HAP-1 (cell line): ENCODE data around the gene PTPN18.
A peak's percentile ranks its signal among the peaks of the same experiment; 100 is the strongest.
"Not testable (repeated sequence)": the region's sequence is repeated elsewhere in the genome, so short reads cannot be mapped to it uniquely, and the experiment has no call there.

ENCODE experiments used
- DNase-seq, 2 experiments: peaks; one replicate each; pipeline ENCODE4 v3.0.0-alpha.2; 2016 to 2020; ENCODE audit warnings: low spot score in 2 of 2
- H3K27me3 ChIP-seq: fragments of 250-450 bp; sonication (Bioruptor Pico); 2 replicates; pipeline ENCODE4 v1.5.1; 2020; ENCODE audit warnings: low read depth, mild to moderate bottlenecking, moderate library complexity
- H3K36me3 ChIP-seq: fragments of 250-450 bp; sonication (Bioruptor Pico); replicated peaks from 2 replicates; pipeline ENCODE4 v1.5.1; 2020; ENCODE audit warnings: mild to moderate bottlenecking
- H3K4me1 ChIP-seq: fragments of 250-450 bp; sonication (Bioruptor Pico); 2 replicates; pipeline ENCODE4 v1.5.1; 2020; ENCODE audit warnings: mild to moderate bottlenecking
- H3K4me3 ChIP-seq: fragments of 250-450 bp; sonication (Bioruptor Pico); 2 replicates; pipeline ENCODE4 v1.5.1; 2020; ENCODE audit warnings: mild to moderate bottlenecking, moderate library complexity
- H3K9me3 ChIP-seq: fragments of 250-450 bp; sonication (Bioruptor Pico); 2 replicates; pipeline ENCODE4 v1.5.1; 2020; ENCODE audit warnings: mild to moderate bottlenecking, moderate library complexity
- in situ Hi-C: fragments of 300-500 bp; cut with MboI; formaldehyde crosslinking; loops from 3 replicates; pipeline ENCODE4 v1.14.3; 2020; ENCODE audit warnings: low sequenced_read_pairs, inconsistent platforms, mixed read lengths

The PTPN18 gene, protein sequence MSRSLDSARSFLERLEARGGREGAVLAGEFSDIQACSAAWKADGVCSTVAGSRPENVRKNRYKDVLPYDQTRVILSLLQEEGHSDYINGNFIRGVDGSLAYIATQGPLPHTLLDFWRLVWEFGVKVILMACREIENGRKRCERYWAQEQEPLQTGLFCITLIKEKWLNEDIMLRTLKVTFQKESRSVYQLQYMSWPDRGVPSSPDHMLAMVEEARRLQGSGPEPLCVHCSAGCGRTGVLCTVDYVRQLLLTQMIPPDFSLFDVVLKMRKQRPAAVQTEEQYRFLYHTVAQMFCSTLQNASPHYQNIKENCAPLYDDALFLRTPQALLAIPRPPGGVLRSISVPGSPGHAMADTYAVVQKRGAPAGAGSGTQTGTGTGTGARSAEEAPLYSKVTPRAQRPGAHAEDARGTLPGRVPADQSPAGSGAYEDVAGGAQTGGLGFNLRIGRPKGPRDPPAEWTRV

GRCh38 chr2:130355578-130356431 lies at the start of gene PTPN18:
Gene PTPN18, plus strand, starts transcription at chr2:130356056. Its CDS starts 52 bp downstream, at chr2:130356108.
- Histone ChIP-seq H3K4me3 (peak within 1 kb of the TSS; percentile 67), H3K4me1 (peaks cover 5% of the 10 kb centered on the region; the same call in 1 of the 2 replicates), H3K9me3 (no peaks in the 10 kb centered on the region), H3K27me3 (no peaks in the 10 kb centered on the region), H3K36me3 (no peaks in the 10 kb centered on the region; the same call in 1 of the 2 replicates)
- DNase-seq: peak; percentile 55 to 85
- in situ Hi-C loops: loop anchor here (25.0 kb wide), 2 partner anchors 756 to 1131 kb away; partner anchors contain the start of genes MZT2A, PLEKHB2 and TUBA3D

- no peak overlapping the region for H3K4me3 ChIP-seq
- H3K36me3 ChIP-seq: no peaks in the 10 kb centered on the region
- H3K9me3 ChIP-seq: no peaks in the 10 kb centered on the region
- H3K27me3 ChIP-seq: no peaks in the 10 kb centered on the region
- DNase-seq: no peak
- H3K4me1 ChIP-seq: no peaks in the 10 kb centered on the region
- in situ Hi-C loops: no loop called here
Observed at GRCh38 chr2:130307850-130308249, 48.0 kb upstream of the PTPN18 start.

DNA sequence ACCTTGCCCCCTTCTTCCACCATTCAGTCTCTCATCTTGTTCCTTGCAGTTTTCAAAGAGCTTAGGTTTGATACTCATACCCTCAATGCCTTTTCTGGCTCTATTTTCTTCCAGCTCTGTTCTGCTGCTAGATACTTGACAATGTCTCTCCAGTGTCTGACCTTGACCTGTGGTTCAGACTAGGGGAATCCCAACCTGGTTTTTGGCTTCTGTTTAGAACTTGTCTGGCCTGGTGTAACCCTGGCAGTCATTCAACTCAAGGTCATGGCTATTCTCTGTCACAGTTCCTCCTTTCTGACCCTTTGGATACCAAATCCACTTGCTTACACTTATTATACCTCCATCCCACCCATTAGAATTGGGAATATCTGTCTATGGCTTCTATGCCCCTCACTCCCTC lies 45.0 kb upstream of the PTPN18 start:
- no peaks in the 10 kb centered on the region for H3K4me1 ChIP-seq
- H3K9me3 ChIP-seq: no peaks in the 10 kb centered on the region
- no peaks in the 10 kb centered on the region for H3K27me3 ChIP-seq
- no peak for DNase-seq
- in situ Hi-C loops: no loop called here
- H3K36me3 ChIP-seq: no peaks in the 10 kb centered on the region
- H3K4me3 ChIP-seq: no peak overlapping the region

- in situ Hi-C loops: no loop called here
- DNase-seq: no peak
- H3K4me1 ChIP-seq: no peaks in the 10 kb centered on the region
- H3K36me3 ChIP-seq: no peaks in the 10 kb centered on the region
- no peak overlapping the region for H3K4me3 ChIP-seq
- no peaks in the 10 kb centered on the region for H3K27me3 ChIP-seq
- no peaks in the 10 kb centered on the region for H3K9me3 ChIP-seq
Observed at GRCh38 chr2:130313812-130314334, 42.0 kb upstream of the PTPN18 start.

DNA sequence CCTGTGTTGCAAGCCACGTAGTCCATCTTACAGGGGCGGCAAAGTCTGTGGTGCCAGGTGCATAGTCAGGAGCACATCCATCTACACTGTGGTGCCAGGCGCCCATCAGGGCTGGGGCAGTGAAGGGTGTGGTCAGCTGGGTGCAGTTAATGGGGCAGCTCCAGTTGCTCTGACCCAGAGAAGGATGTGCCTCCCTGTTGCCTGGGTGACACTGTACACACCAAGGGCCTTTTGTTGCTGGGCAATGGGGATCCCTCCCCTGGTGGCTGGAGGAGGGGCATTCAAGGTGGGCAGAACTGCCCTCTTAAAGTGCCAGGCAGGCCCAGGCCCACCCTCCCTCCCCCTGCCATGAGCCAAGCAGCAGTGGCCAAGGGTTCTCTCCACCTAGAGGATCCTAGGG lies 41.5 kb upstream of the PTPN18 start:
- in situ Hi-C loops: no loop called here
- H3K27me3 ChIP-seq: no peaks in the 10 kb centered on the region
- H3K36me3 ChIP-seq: no peaks in the 10 kb centered on the region
- H3K4me3 ChIP-seq: no peak overlapping the region
- H3K4me1 ChIP-seq: no peaks in the 10 kb centered on the region
- H3K9me3 ChIP-seq: no peaks in the 10 kb centered on the region
- DNase-seq: no peak

DNA sequence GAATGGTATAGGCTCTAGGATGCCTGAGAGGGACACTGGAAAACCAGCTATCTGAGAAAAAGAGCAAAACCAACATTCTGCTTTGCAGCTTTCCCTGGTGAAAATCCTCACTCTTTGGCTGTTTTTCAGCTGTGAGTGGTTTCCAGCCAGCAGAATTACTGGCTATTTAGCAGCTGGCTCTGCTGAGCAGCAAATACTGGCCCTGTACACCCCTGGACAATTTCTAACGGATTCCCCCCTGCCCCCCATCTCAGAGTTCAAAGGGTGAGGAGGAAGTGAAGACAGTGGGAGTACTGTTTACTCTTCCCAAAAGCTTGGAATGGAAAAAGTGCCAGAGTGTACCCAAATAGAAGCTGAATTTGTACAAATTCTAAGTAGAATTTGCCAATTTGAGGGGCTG lies 39.3 kb upstream of the PTPN18 start:
- no peak overlapping the region for H3K4me3 ChIP-seq
- no peaks in the 10 kb centered on the region for H3K9me3 ChIP-seq
- H3K36me3 ChIP-seq: no peaks in the 10 kb centered on the region
- no peaks in the 10 kb centered on the region for H3K4me1 ChIP-seq
- no peak for DNase-seq
- in situ Hi-C loops: no loop called here
- H3K27me3 ChIP-seq: peaks cover 3% of the 10 kb centered on the region; the same call in 1 of the 2 replicates

- no peak overlapping the region for H3K4me3 ChIP-seq
- H3K9me3 ChIP-seq: no peaks in the 10 kb centered on the region
- no peaks in the 10 kb centered on the region for H3K36me3 ChIP-seq
- no peaks in the 10 kb centered on the region for H3K4me1 ChIP-seq
- H3K27me3 ChIP-seq: peaks cover 8% of the 10 kb centered on the region; the same call in 1 of the 2 replicates
- DNase-seq: no peak
- in situ Hi-C loops: no loop called here
Observed at GRCh38 chr2:130318906-130319305, 37.0 kb upstream of the PTPN18 start.

DNA sequence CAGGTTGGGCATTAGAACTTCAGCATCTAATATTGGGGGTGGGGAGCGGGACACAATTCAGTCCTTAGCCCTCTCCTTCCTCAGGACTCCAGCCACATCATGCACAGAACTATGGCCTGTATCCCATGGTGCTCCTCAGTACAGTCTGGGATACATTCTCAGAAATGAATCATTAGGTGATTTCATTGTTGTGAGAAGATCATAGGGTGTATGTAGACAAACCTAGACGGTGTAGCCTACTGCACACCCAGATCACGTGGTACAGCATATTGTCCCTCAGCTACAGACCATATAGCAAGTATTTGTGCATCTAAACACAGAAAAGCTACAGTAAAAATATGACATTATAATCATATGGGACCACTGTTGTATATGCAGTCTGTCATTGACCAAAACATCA lies 36.3 kb upstream of the PTPN18 start:
- Histone ChIP-seq H3K4me1 (no peaks in the 10 kb centered on the region), H3K27me3 (peaks cover 10% of the 10 kb centered on the region; the same call in 1 of the 2 replicates), H3K4me3 (no peak overlapping the region), H3K36me3 (no peaks in the 10 kb centered on the region), H3K9me3 (no peaks in the 10 kb centered on the region)
- in situ Hi-C loops: no loop called here
- DNase-seq: no peak

- Histone ChIP-seq H3K4me3 (no peak overlapping the region), H3K4me1 (no peaks in the 10 kb centered on the region; the same call in 1 of the 2 replicates), H3K27me3 (peaks cover 18% of the 10 kb centered on the region), H3K9me3 (no peaks in the 10 kb centered on the region), H3K36me3 (no peaks in the 10 kb centered on the region)
- in situ Hi-C loops: no loop called here
- DNase-seq: no peak
Observed at GRCh38 chr2:130327703-130328527, 27.9 kb upstream of the PTPN18 start.

- Histone ChIP-seq H3K4me3 (no peak overlapping the region), H3K27me3 (peaks cover 15% of the 10 kb centered on the region), H3K36me3 (no peaks in the 10 kb centered on the region), H3K4me1 (no peaks in the 10 kb centered on the region; the same call in 1 of the 2 replicates), H3K9me3 (no peaks in the 10 kb centered on the region)
- in situ Hi-C loops: no loop called here
- no peak for DNase-seq
Observed at GRCh38 chr2:130328710-130329109, 27.1 kb upstream of the PTPN18 start.

- Histone ChIP-seq H3K36me3 (no peaks in the 10 kb centered on the region), H3K4me1 (no peaks in the 10 kb centered on the region; the same call in 1 of the 2 replicates), H3K9me3 (no peaks in the 10 kb centered on the region), H3K27me3 (peaks cover 11% of the 10 kb centered on the region; the same call in 1 of the 2 replicates), H3K4me3 (no peak overlapping the region)
- peak; percentile 57 to 83 for DNase-seq
- in situ Hi-C loops: loop anchor here (5.0 kb wide), 1 partner anchor 150 kb away; the partner anchor contains the start of genes MZT2B and SMPD4
Observed at GRCh38 chr2:130332271-130333073, 23.4 kb upstream of the PTPN18 start.

GRCh38 chr2:130333253-130333652 lies 22.6 kb upstream of the PTPN18 start:
- in situ Hi-C loops: loop anchor here (5.0 kb wide), 1 partner anchor 151 kb away; the partner anchor contains the start of genes MZT2B and SMPD4
- H3K36me3 ChIP-seq, H3K9me3 ChIP-seq, H3K4me1 ChIP-seq, DNase-seq, H3K4me3 ChIP-seq: not testable (repeated sequence)
- peaks cover 11% of the 10 kb centered on the region; the same call in 1 of the 2 replicates for H3K27me3 ChIP-seq
